ENCODE results near the gene RARS2. TPM values are rescaled to one million over a fixed set of nuclear protein-coding genes. Genes with fewer than 3 reads are reported as not detected.

RARS2 gene
- total and polyA plus RNA-seq, 12 donors, result 26.1 to 92.8 (median 60.5) TPM

- Histone ChIP-seq H3K27ac (peak overlapping the region in 1 of 5 donors; percentile 6), H3K27me3 (no peaks in the 10 kb centered on the region), H3K9me3 (replicated peaks in 1 of 3) (no peaks in the 10 kb centered on the region), H3K4me1 (replicated peaks in 1 of 2) (peaks cover 26 to 33% of the 10 kb centered on the region in 2 donors), H3K4me3 (no peak overlapping the region), H3K36me3 (replicated peaks in 1 of 2) (peaks cover 0 to under 1% of the 10 kb centered on the region in 2 donors)
- 68 to 83% (median 78%) methylated on average over 2 of the region's 2 CpGs for WGBS, 4 donors
- intact Hi-C loops (cut with DNase I), result no loop called here
- DNase-seq, result no peak
- TF ChIP-seq POLR2A (IDR thresholded peaks at IDR 0.05) (no peak), CTCF (IDR thresholded peaks at IDR 0.05) (no peak)
Measured at GRCh38 chr6:87575423-87575822, 14.4 kb downstream of the RARS2 start.

- intact Hi-C loops (cut with DNase I), result no loop called here
- Histone ChIP-seq H3K4me3 (no peak overlapping the region), H3K36me3 (replicated peaks in 1 of 2) (no peaks in the 10 kb centered on the region), H3K9me3 (replicated peaks in 1 of 3) (no peaks in the 10 kb centered on the region), H3K27me3 (no peaks in the 10 kb centered on the region), H3K4me1 (replicated peaks in 1 of 2) (peaks cover 26 to 42% of the 10 kb centered on the region in 2 donors), H3K27ac (peak overlapping the region in 3 of 5 donors; percentile 4 to 52 (median 8))
- TF ChIP-seq CTCF (IDR thresholded peaks at IDR 0.05) (no peak), POLR2A (IDR thresholded peaks at IDR 0.05) (no peak)
- no peak for DNase-seq
- 22 to 30% (median 24%) methylated on average over 2 of the region's 2 CpGs for WGBS, 4 donors
Measured at GRCh38 chr6:87574237-87574804, 15.5 kb downstream of the RARS2 start.

GRCh38 chr6:87573307-87574024, 16.3 kb downstream of the RARS2 start:
- TF ChIP-seq POLR2A (IDR thresholded peaks at IDR 0.05), result no peak
- Histone ChIP-seq H3K27ac (peak overlapping the region in 3 of 5 donors; percentile 4 to 52 (median 8)), H3K27me3 (no peaks in the 10 kb centered on the region), H3K4me1 (replicated peaks in 1 of 2) (peaks cover 26 to 44% of the 10 kb centered on the region in 2 donors), H3K4me3 (no peak overlapping the region), H3K36me3 (replicated peaks in 1 of 2) (no peaks in the 10 kb centered on the region), H3K9me3 (replicated peaks in 1 of 3) (no peaks in the 10 kb centered on the region)
- no peak for DNase-seq
- WGBS, 4 donors, result 93 to 97% (median 96%) methylated on average over 5 of the region's 5 CpGs
- intact Hi-C loops (cut with DNase I), result no loop called here

GRCh38 chr6:87572883-87573282, 16.9 kb downstream of the RARS2 start:
- DNase-seq, result no peak
- intact Hi-C loops (cut with DNase I), result no loop called here
- no peak overlapping the region for H3K4me3 ChIP-seq
- H3K27me3 ChIP-seq, result no peaks in the 10 kb centered on the region
- WGBS, 4 donors, result 86 to 90% (median 86%) methylated on average over 3 of the region's 3 CpGs
- H3K36me3 ChIP-seq (replicated peaks in 1 of 2), result no peaks in the 10 kb centered on the region
- H3K9me3 ChIP-seq (replicated peaks in 1 of 3), result no peaks in the 10 kb centered on the region
- peaks cover 26 to 44% of the 10 kb centered on the region in 2 donors for H3K4me1 ChIP-seq (replicated peaks in 1 of 2)
- TF ChIP-seq CTCF (IDR thresholded peaks at IDR 0.05) (no peak), POLR2A (IDR thresholded peaks at IDR 0.05) (no peak)
- H3K27ac ChIP-seq, result no peak overlapping the region
